DMS53 treated with DMSO at 0.1 percent for 48 hours (cell line): ENCODE results near the gene TMEM52.
A peak's percentile ranks its signal among the peaks of the same experiment; 100 is the strongest.

Experiments used
- DNase-seq: peaks from one replicate; lab custom pipeline; 2025; ENCODE audit not compliant: unreplicated experiment; lab: John Stamatoyannopoulos, UW

The TMEM52 gene

DNA sequence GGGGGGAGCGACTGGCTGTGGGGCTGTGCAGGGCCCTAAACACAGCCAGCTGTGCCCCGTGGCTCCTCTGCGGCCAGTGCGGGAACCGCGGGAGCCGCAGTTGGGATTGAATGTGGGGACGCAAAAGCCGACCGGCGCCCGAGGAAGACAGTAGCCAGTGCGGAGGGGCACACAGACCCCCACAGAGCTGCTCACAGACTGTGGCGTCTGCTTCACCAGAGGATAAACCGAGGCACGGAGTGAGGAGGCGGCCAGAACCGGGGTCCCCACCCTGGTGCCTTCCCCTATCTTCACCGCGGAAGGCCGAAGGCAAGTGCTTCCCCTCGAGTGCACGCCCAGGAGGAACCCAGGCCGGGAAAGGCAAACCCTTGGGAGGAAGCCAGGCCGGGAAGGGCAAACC is 8.7 kb upstream of the TMEM52 start:
- no peak for DNase-seq

DNA sequence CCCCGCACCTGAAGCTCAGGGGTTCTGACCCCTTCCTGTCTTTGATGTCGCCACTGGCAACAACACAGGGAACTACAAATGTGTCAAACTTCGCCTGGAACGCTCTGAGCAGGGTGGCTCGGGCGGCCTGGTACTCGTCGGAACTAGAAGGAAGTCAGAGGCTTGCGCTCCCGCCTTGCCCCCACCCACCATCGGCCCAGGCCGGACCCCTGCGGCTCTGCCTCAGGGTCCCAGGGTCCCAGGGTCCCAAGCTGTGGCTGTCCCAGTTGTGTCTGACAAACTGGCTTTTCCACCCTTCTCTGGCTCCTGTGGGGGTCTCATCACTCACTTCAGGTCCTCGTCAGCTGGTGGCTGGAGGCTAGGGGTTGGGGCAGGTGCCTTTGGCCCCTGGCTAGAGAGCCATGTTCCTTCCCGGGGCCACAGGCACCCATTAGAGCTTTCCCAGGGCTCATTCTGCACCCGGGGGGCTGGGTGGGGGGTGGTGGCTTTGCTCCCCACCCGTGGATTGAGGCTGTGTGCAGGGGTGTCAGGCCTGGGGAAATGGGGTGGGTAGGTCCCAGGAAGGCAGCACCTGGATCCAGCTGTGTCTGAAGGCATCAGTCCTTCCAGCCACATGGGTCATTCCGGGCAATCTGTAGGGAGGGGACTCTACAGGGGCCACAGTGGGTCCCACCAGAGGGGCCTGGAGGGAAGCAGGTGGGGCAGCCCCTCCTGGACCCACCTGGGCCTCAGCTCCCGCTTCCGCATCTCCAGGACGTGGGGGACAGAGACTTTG is 8.0 kb upstream of the TMEM52 start:
- DNase-seq: no peak

DNA sequence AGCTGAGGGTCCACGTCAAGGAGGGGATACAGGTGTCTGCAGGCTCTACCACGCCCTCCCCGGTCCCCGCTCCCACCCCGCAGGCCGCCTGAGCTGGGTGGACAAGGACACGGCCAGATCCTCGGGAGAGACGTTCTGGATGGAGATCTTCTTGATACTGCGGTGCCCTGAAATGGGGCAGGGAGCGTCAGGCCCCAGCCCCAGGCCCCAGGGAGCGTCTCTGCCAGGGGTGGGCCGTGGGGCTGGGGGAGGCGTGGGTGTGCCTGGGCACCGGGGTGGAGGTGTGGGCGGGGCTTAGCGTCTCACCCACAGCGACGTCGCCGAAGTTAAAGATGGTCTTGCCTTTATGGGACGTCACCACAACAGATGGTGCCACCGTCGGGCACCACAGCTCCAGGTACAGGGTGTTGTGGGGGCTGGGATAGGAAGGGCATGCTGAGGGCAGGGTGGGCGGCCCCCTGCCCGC is 7.3 kb upstream of the TMEM52 start:
- DNase-seq: no peak

DNA sequence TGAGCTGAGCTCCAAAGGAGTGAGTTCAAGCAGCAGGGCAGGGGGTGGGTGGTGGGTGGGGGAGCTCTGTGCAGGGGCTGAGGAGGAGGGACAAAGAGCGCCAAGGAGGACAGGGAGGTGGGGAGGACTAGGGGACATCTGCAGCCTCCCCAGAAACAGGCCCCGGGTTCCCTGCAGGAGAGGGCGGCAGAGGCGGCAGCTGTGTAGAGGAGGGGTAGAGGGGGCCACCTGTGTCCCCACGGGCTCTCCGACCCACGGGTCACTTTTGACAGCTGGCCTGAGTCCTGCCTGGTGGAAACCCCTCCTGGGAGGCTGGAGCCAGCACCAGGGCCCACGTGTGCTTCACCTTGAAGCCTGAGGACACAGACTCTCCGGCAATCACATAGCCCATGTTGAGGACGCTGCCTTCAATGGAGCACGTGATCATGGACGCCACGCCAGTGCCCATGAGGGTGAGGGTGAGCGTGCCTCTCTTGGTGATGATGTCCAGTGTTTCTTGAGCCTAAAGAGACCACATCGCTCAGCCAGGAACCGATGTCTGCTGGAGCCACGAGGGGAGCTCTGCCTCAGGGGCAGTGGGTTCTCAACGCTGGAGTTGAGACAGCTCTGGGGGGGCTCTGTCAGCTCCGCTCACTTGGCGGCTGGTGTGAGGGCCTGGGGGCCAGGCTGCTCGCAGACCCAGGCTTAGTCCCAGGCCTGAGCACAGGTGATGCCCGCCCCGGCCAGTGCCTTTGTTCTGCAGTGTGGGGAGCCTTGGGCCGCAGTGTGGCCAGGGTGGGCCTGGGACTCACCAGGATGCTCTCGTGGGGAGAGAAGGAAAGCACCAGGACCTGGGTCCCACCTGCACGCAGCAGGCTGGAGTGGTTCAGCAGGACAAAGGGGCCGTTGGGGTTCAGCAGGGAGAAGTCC is 6.6 kb upstream of the TMEM52 start:
- DNase-seq: no peak

DNA sequence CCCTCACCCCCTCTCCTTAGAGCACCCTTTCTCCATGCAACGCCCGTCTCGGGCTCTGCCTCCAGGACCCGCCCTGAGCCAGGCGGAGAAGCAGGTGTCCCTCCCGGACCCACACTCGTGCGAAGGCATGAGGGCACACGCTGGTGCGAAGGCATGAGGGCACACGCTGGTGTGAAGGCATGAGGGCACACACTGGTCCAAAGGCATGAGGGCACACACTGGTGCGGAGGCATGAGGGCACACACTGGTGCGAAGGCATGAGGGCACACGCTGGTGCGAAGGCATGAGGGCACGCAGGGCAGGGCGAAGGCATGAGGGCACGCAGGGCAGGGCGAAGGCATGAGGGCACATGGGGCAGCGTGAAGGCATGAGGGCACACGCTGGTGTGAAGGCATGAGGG is 5.8 kb upstream of the TMEM52 start:
- no peak for DNase-seq

DNA sequence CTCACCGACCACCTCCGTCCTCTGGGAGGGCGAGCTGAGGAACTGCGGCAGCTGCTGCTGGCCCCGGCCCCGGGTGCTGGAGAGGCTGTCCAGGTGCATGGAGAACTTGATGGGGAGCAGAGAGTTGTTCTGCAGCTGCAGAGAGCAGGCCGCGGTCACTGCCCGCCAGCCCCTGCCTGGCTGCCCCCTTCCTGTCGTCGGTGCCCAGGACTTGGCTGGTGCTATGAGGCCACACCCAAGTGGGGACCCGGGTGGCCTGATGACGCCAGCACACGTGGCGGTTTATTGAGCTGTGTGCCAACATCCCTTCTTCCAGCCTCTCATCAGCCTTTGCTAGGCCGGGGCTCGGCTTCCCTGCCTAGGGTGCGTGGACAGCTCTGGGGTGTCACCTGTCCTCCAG is 5.3 kb upstream of the TMEM52 start:
- DNase-seq: no peak

DNA sequence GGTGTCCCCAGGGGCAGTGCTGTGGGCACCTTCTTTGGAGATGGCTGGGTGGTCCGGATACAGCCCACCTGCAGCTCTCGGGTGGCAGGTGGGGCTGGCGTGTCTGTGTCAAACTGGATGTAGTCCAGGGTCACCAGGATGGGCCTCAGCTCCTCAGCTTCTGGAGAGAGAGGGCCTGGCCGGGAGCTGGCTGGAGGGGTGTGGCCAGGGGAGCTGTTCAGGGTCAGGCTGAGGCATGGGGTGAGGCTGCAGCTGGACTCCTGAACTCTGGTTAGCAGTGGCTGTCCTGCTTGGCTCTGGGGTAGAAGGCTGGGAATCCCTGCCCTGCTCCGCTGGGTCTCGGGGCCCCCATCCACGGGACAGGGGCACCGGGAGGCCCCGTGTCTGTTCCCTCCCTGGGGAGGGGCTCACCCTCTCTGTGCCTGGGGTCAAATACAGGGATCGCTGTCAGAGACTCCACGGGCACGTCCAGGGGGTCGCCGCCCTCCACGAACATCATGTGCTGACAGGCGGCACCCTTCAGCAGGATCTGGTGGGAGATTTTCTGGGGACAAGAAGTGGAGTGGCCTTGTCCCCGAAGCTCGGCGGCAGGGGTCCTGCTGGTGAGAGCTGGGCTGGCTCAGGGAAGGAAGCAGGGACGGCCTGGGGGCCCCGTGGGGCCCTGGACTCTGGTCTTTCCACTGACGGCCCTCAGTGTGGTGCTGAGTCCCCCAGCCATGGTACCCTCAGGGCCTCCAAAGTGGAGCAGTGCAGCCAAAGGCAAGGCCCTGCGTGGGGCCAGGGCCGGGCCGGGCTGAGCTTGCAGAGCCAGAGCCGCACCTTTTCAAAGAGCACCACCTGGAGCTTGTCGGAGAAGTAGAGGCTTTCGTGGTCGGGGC is 4.1 kb upstream of the TMEM52 start:
- no peak for DNase-seq

DNA sequence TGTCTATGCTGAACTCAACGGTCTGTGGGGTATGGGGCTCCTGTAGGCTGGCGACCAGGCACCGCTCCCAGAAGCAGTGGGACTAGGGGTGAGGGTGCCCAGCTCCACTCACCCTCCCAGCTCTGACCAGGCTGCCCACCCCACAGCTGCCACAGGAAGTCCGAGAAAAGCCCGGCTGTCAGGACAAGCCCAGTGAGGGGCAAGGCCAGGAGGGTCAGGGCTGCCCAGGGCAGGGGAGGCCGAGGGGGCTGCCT is 3.5 kb upstream of the TMEM52 start:
- no peak for DNase-seq

DNA sequence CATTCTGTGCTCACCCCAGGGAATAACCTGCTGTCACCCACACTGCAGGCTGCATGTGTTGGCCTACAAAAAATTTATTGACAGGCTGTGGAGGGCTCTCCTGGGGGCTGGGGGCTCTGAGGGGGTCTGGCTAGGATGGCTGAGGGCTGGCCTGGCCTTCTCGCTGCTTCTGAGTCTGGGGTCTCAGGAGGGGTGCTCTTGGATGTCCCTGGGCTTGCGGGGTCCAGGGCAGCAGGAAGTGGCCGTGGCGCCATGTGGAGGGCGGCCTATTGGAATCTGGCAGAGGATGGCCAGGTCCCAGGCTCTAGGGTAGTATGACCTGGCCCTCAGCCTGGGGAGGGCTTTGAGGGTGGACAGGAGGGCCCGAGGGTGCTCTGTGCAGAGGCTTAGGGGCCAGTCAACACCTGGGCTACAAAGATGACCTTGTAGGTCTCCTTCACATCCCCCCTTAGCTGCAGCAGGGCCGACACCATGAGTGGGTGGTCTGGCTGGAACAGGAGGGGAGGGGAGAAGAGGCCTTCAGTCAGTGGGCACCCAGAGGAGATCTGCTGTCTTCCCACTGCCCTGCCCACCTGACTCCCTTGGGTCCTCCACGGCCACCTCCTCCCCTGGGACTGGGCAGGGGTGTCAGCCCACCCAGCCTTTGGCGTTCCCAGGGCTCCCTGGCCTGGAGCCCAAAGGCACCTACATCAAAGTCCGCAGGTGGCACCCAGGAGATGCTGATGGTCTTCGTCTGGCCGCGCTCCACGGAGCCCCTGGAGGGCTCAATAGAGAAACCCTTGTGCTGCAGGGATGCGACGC is 3.0 kb upstream of the TMEM52 start:
- no peak for DNase-seq

DNA sequence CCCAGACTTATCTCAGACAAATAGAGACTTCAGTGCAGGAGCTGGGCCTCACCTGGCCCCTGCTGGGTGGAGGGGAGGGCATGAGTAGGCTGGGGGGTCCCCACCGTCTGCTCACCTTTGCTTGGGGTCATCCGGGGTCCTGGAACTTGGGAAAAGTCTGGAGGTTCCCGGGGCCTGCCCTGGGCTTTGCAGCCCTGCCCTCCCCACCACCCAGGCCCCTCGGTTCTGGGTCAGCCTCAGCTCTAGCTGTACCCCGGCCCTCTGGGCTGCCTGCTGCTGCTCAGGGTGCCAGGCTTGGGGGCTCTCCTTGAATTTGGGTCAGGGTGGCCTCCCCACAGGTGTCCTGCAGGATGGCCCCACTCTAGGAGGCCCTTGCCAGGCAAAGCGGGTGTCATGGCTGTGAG is 2.4 kb upstream of the TMEM52 start:
- DNase-seq: no peak

DNA sequence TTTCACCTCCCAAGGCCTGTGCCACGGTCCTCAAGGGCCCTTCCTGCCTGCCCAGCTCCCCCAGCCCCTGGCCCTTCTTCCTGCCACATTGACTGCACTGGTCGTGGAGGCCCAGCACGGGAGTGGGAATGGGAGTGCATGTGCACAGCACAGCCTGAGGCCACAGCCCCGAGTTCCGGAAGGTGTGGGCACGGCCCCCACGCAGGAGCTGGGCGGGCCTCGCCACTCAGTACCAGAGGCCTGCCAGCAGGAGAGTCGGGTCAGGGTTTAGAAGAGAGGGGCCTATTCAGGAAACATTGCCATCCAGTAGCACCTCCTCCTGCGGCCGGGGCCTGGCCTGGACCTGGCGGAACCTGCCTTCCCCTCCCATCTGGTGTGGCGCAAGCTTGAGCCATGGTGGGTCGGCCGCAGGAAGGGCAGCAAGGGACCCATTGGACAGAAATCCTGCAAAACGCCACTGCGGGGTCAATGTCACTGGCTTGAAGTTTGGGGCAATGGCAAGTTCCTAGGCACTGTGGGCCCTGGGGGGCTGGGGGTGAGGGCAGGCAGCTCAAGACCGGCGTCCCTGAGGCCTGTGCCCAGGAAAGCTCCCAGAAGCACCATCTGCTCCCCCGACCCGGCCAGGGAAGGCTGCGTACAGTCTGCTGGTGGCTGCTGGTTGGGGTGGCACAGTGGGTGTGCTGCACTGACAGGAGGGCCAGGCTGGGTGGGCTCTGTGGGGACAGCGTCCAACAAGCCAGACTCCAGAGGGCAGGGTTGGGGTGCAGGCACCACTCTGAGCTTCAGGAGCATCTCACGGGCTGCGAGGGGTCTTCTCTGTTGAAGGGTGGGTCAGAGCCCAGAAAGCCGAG is 1.8 kb upstream of the TMEM52 start:
- DNase-seq: no peak

DNA sequence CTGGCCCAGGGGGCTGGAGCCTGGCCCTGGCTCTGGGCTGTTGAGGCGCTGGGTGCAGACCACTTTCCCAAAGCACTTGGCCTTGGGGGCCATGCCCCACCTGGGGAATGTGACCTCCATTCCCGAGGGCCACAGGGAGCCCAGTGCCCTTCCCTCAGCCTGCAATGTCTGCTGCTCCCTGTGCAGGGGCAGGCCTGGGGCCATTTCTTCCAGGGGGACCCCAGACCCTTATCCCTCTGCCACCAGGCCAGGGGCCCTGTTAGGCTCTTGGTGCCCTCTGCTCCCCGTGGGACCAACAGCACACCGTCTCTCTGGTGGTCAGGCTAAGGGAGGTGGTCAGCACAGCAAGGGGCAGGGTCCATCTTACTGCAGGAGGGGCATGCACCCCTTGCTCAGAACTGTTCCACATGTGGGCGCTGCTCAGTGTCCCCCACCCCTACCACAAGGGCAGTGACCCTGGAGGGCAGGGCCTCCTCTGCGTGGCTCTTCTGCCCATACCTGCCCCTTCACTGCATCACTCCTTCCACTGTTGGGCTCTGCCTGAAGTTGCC is 1.1 kb upstream of the TMEM52 start:
- DNase-seq: no peak

DNA sequence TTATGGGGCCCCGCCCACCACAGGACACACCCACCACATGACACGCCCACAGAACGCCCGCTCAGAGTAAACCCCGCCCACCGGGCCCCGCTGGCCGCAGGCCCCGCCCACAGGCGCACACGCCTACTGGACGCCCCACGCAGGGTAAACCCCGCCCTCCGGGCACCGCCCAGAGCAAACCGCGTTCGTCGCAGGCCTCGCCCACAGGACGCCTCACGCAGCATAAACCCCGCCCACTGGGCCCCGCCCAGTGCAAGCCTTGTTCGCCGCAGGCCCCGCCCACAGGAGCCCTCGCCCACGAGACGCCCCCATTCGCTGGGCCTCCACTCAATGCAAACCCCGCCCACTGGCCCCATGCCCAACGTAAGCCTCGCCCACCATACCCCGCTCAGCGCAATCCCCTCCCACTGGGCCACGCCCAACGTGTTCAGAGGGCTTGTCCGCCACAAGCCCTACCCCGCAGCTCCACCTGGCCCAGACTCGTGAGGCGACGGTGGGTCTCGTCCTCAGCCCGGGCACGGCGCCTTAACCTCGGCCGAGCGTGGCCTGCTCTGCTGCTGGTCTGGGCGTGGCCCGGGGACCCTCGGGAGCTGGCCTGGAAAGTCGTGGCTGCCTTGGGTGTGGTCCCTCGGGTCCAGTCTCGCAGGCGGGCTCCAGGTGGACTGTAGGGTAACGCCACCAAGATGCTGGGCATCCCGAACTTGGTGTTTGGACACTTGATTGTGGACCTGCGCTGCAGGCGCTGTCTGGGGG is 401 bp upstream of the TMEM52 start:
- peak; percentile 75 for DNase-seq

DNA sequence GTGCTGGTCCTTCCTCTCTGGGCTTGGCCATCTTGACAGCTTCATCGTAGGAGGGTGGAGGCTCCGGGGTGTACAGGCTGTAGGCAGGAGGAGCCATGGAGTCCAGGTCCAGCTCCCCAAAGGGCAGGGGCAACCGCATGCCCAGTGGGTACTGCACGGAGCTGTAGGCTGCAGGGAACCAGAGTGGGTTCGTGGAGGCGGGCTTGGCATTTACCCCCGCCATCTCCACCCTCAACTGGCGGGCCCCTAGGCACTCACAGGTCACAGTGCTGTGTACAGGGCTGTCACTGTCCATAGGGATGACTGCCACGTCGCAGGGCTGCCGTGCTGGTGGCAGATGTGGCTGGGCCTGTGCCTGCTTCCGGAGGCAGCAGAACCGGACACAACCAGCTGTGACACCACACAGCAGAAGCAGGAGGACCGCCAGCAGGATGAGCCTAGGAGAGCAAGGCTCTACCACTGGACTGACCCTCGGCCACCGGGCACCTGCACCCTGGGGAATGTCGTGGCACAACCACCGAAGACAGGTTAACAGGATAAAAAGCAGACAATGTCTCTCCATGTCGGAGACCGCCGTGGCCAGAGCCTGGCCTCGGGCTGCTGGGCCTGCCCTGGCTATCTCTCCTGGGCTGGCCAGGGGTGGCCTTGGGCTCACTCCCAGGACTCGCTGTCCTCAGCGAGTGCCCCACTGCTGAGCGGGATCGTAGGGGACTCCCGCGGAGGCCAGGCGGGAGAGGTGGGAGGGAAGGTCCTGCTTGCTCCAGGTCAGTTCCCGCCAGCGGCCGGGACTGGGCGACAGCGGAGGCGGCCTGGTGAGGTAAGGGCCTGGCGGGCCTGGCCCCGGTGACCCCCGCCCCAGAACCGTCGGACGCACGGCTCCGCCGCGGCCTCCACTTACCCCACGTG is 831 bp downstream of the TMEM52 start:
- DNase-seq: no peak

DNA sequence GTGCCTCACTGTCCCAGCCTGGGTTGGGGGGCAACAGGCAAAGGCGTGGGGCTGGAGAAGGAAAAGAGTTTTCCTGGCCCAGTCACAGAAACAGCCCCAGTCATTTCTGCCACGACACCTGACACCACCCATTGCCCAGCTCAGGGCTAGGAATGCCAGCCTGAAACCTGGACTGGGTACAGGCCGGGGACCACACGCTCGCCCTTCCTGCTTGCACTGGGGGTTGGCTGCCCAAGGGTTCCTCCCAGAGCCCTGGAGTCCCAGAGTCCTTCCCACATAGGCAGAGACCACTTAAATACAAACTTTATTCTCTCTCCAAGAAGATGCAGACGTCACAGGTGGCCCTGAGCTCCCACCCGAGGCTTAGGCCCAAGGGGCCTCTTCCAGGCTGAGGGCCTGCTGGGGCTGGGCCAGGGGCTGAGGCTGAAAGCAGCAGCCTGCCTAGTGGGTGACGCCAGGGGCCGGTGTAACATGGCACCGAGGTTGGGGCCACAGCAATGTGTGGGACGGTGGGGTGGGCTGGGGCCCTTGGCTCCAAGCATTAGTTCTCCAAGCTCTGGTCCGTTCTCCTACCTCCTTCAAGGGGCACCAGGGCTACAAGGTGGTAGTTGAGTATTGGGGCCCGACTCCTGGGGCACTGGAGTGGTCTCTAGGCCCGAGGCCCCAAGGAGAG is 1.6 kb downstream of the TMEM52 start:
- no peak for DNase-seq

DNA sequence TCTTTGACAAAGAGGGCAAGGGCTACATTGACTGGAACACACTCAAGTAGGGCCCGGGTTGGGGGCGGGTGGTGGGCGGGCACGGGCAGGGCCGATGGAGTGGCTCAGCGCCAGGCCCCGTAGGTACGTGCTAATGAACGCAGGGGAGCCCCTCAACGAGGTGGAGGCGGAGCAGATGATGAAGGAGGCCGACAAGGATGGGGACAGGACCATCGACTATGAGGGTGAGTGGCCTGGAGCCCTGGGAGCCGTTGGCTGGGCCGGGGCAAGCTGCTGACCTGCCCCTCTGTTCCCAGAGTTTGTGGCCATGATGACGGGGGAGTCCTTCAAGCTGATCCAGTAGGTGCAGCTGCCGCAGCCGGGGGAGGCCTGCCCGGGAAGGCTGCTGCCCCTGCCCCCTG is 2.2 kb downstream of the TMEM52 start:
- no peak for DNase-seq
